Measurements from ENCODE around the gene SLC5A2.

- TF ChIP-seq RXRA (CRISPR knock-in tag; IDR thresholded peaks at IDR 0.05) (no peak), ZNF766 (CRISPR knock-in tag; IDR thresholded peaks at IDR 0.05; ENCODE audit: borderline replicate concordance) (no peak), FOXK1 (CRISPR knock-in tag; IDR thresholded peaks at IDR 0.05; ENCODE audit: borderline replicate concordance, low read depth) (no peak), EZH2 (conservative IDR thresholded peaks at IDR 0.05; ENCODE audit: low read depth, low read length) (no peak), LBX2 (CRISPR knock-in tag; IDR thresholded peaks at IDR 0.05; ENCODE audit: borderline replicate concordance) (no peak), CTCF (CRISPR knock-in tag; IDR thresholded peaks at IDR 0.05) (no peak), CBX5 (CRISPR knock-in tag; IDR thresholded peaks at IDR 0.05; ENCODE audit: borderline replicate concordance) (no peak), POLR2A (IDR thresholded peaks at IDR 0.05; ENCODE audit: insufficient read depth in 1 of 2, low read depth in 2 of 2, low read length in 2 of 2) (no peak), CHCHD3 (CRISPR knock-in tag; IDR thresholded peaks at IDR 0.05) (no peak)
These were observed 4.0 kb upstream of the SLC5A2 start for GRCh38 chr16:31478956-31479355.
